GM19025 (cell line): ENCODE data around the gene ATP2C2.

Experiments used
- ATAC-seq: cut with Tn5 transposase; IDR thresholded peaks from one replicate; pipeline ENCODE4 v1.9.1; 2021; ENCODE audit warnings: mild to moderate bottlenecking, low read depth, moderate library complexity; ENCODE audit not compliant: unreplicated experiment

The ATP2C2 gene

GRCh38 chr16:84463221-84463620, 94.9 kb downstream of the ATP2C2 start:
- no peak for ATAC-seq

- no peak for ATAC-seq
Measured at GRCh38 chr16:84464116-84464515, 95.8 kb downstream of the ATP2C2 start.

- no peak for ATAC-seq
Measured at GRCh38 chr16:84465154-84465553, 96.8 kb downstream of the ATP2C2 start.

GRCh38 chr16:84466692-84467091, 98.4 kb downstream of the ATP2C2 start:
- no peak for ATAC-seq

- ATAC-seq: no peak
Measured at GRCh38 chr16:84467256-84467655, 98.9 kb downstream of the ATP2C2 start.

- no peak for ATAC-seq
Measured at GRCh38 chr16:84467709-84468108, 99.4 kb downstream of the ATP2C2 start.

GRCh38 chr16:84471316-84471715, 103.0 kb downstream of the ATP2C2 start:
- ATAC-seq: no peak

GRCh38 chr16:84471966-84472365, 103.6 kb downstream of the ATP2C2 start:
- no peak for ATAC-seq

- ATAC-seq: no peak
Measured at GRCh38 chr16:84475643-84476240, 107.4 kb downstream of the ATP2C2 start.

- ATAC-seq: no peak
Measured at GRCh38 chr16:84476401-84476800, 108.1 kb downstream of the ATP2C2 start.

- no peak for ATAC-seq
Measured at GRCh38 chr16:84477661-84478060, 109.3 kb downstream of the ATP2C2 start.

- no peak for ATAC-seq
Measured at GRCh38 chr16:84478172-84478947, 110.0 kb downstream of the ATP2C2 start.

- ATAC-seq: no peak
Measured at GRCh38 chr16:84479716-84480450, 111.5 kb downstream of the ATP2C2 start.

GRCh38 chr16:84481051-84481735, 112.9 kb downstream of the ATP2C2 start:
- ATAC-seq: no peak

GRCh38 chr16:84482001-84482891, 113.9 kb downstream of the ATP2C2 start:
- ATAC-seq: no peak

- ATAC-seq: no peak
Measured at GRCh38 chr16:84482951-84483881, 114.9 kb downstream of the ATP2C2 start.

- ATAC-seq: no peak
Measured at GRCh38 chr16:84483882-84484565, 115.7 kb downstream of the ATP2C2 start.

GRCh38 chr16:84484579-84485254, 116.4 kb downstream of the ATP2C2 start:
- no peak for ATAC-seq
